SU-DHL-6 (cell line): ENCODE measurements around the gene ARMC9.

Source experiments
- H2AFZ ChIP-seq: fragments of 200-600 bp; sonication (generic); 2 replicates; pipeline ENCODE4 v1.6.1; 2014; ENCODE audit warnings: low read depth, mild to moderate bottlenecking, moderate library complexity, mixed read lengths, antibody characterized with exemption, low read length; ENCODE audit not compliant: severe bottlenecking
- H3F3A ChIP-seq: fragments of 200-600 bp; shearing (Covaris generic); 2 replicates; pipeline ENCODE4 v1.6.0; 2016; ENCODE audit warnings: antibody characterized with exemption, mild to moderate bottlenecking; ENCODE audit not compliant: insufficient read depth
- H3K27ac ChIP-seq: fragments of 200-600 bp; sonication (generic); 2 replicates; pipeline ENCODE4 v1.5.1; 2016; ENCODE audit warnings: low read depth, mild to moderate bottlenecking, low read length, moderate library complexity, mixed read lengths
- H3K27me3 ChIP-seq: fragments of 200-600 bp; sonication (generic), shearing (Covaris generic); 2 replicates; pipeline ENCODE4 v1.6.0; 2014; ENCODE audit warnings: mild to moderate bottlenecking, low read length
- H3K36me3 ChIP-seq: fragments of 200-600 bp; sonication (generic); 2 replicates; pipeline ENCODE4 v1.6.1; 2014; ENCODE audit warnings: mild to moderate bottlenecking, low read length, mixed read lengths
- H3K4me2 ChIP-seq: fragments of 300-600, 200-600 bp; shearing (Covaris generic), sonication (generic); 2 replicates; pipeline ENCODE4 v1.6.0; 2014; ENCODE audit warnings: low read length, low read depth, mild to moderate bottlenecking; ENCODE audit not compliant: poor library complexity, severe bottlenecking
- H3K4me3 ChIP-seq: fragments of 200-600 bp; sonication (generic); 2 replicates; pipeline ENCODE4 v1.5.1; 2014; ENCODE audit warnings: antibody characterized with exemption, low read length, mild to moderate bottlenecking, mixed read lengths; ENCODE audit not compliant: insufficient read depth, poor library complexity, severe bottlenecking
- H3K79me2 ChIP-seq: fragments of 200-600 bp; sonication (generic); 2 replicates; pipeline ENCODE4 v1.6.1; 2014; ENCODE audit warnings: mild to moderate bottlenecking, low read length, moderate library complexity; ENCODE audit not compliant: insufficient read depth
- H3K9ac ChIP-seq: fragments of 200-600 bp; sonication (generic); 2 replicates; pipeline ENCODE4 v1.7.0; 2014; ENCODE audit warnings: mild to moderate bottlenecking, low read length
- H3K9me2 ChIP-seq: fragments of 200-600 bp; sonication (generic); replicated peaks from 2 replicates; pipeline ENCODE4 v1.6.1; 2014; ENCODE audit warnings: low read length; ENCODE audit not compliant: insufficient read depth
- H3K9me3 ChIP-seq: fragments of 200-600 bp; sonication (generic); 2 replicates; pipeline ENCODE4 v1.6.1; 2014; ENCODE audit warnings: low read length, mixed read lengths; ENCODE audit not compliant: insufficient read depth
- H4K20me1 ChIP-seq: fragments of 200-600 bp; sonication (generic); 2 replicates; pipeline ENCODE4 v1.6.1; 2014; ENCODE audit warnings: low read depth, mild to moderate bottlenecking, antibody characterized with exemption, low read length, moderate library complexity, mixed read lengths
- CTCF ChIP-seq: fragments of 200-600 bp; sonication (generic); IDR thresholded peaks from one replicate; pipeline ENCODE4 v1.5.1; 2017; ENCODE audit warnings: antibody characterized with exemption, mild to moderate bottlenecking, low read length, moderate library complexity; ENCODE audit not compliant: insufficient read depth, poor library complexity, severe bottlenecking
- EZH2phosphoT487 ChIP-seq: fragments of 200-600 bp; sonication (generic), shearing (Covaris generic); conservative IDR thresholded peaks from 2 replicates; pipeline ENCODE4 v1.6.1; 2018; ENCODE audit warnings: mild to moderate bottlenecking, antibody characterized with exemption, low read length, moderate library complexity, mixed read lengths

Gene ARMC9

DNA sequence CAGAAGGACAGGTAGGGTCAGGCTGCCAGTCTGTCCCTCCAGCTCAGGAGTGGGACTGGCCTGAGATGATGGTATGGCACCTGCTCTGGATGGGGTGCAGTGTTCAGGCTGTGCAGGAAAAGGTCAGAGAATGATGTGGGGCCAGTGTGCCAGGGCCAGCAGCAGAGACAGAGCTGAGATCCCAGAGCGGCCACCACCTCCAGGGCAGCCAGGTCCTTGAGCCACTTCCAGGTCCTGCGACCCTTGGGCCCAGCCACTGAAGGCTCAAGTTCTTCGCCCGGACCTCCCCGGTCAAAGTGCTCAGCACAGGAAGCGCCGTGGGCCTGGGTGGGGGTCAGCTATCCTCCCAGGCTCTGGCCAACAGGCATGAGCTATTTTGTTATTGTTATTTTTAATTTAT lies 12.1 kb upstream of the ARMC9 start:
- no peak overlapping the region for H3K4me2 ChIP-seq
- TF ChIP-seq CTCF, result no peak
- TF ChIP-seq EZH2phosphoT487, result no peak
- H3K27me3 ChIP-seq, result no peaks in the 10 kb centered on the region
- no peaks in the 10 kb centered on the region for H3K9me3 ChIP-seq
- H3K9me2 ChIP-seq, result no peaks in the 10 kb centered on the region
- no peak overlapping the region for H3K9ac ChIP-seq
- H3K4me3 ChIP-seq, result no peak overlapping the region
- H3K36me3 ChIP-seq, result no peaks in the 10 kb centered on the region
- no peak overlapping the region for H2AFZ ChIP-seq
- H3K79me2 ChIP-seq, result no peaks in the 10 kb centered on the region
- 0 out of 2 replicates have a peak, but pooled peaks cover 9% of the 10 kb centered on the region for H3F3A ChIP-seq
- no peak overlapping the region for H3K27ac ChIP-seq
- no peaks in the 10 kb centered on the region for H4K20me1 ChIP-seq

DNA sequence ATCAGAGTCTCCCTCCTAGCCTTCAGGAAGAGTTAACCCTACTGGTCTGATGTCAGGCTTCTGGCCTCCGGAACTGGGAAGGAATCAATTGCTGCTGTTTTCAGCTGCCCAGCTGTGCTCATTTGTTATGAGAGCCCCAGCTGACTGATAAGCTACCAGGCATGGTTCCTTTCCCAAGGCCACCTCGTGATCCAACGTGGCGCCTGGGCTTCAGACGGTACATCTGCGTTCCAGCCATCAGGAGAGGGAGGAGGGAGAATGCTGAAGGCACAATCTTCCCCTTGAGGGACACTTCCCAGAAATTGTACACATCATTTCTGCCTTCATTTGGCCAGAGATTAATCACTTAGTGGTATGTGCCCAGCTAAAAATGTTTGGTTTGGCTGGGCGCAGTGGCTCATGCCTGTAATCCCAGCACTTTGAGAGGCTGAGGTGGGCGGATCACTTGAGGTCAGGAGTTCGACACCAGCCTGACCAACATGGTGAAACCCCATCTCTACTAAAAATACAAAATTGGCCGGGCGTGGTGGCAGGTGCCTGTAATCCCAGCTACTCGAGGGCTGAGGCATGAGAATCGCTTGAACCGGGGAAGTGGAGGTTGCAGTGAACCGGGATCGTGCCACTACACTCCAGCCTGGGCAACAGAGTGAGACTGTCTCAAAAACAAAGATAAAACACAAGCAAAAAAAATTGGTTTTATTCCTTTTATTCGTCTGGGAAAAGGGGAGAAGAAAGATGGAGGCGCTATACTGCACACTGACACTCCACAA lies 10.5 kb upstream of the ARMC9 start:
- Histone ChIP-seq H3K27ac (no peak overlapping the region), H3K79me2 (no peaks in the 10 kb centered on the region), H3K9me2 (no peaks in the 10 kb centered on the region), H4K20me1 (no peaks in the 10 kb centered on the region), H3K27me3 (no peaks in the 10 kb centered on the region), H3F3A (0 out of 2 replicates have a peak, but pooled peaks cover 1% of the 10 kb centered on the region), H3K36me3 (no peaks in the 10 kb centered on the region), H3K9ac (no peak overlapping the region), H3K9me3 (no peaks in the 10 kb centered on the region), H3K4me3 (no peak overlapping the region), H3K4me2 (no peak overlapping the region), H2AFZ (no peak overlapping the region)
- no peak for TF ChIP-seq EZH2phosphoT487
- TF ChIP-seq CTCF, result no peak

DNA sequence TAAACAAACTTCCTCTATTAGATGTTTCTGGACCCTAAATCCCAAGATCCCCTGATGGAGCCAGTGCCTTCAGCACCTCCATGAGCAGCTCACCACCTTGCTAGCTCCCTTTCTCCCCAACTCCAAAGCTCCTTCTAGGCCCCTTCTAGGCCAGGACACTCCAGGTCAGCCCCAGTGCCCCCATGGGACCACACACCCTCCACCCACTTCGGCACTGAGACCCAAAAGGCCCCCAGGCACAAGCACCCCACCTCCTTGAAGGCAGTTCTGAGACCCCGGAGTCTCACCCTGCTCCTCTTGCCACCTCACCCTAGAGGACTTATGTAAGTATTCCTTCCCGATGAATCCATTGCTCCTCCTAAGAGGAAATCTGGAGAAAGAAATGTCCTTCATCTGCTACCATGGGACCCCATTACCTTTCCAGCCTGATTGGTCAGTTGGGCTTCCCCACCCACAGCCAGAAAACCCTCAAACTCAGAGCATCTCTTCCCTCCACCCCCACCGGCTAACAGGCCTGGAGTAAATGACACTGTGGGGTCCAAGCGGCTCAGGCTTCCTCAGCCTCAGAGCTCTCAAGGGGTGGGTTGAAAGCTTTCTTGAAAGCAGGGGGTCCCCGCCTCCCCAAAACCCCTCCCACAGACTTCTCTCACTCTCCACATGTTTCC lies 9.8 kb upstream of the ARMC9 start:
- TF ChIP-seq CTCF, result no peak
- TF ChIP-seq EZH2phosphoT487, result no peak
- Histone ChIP-seq H3K79me2 (no peaks in the 10 kb centered on the region), H3K36me3 (no peaks in the 10 kb centered on the region), H3F3A (no peaks in the 10 kb centered on the region), H4K20me1 (no peaks in the 10 kb centered on the region), H3K4me3 (no peak overlapping the region), H3K27me3 (no peaks in the 10 kb centered on the region), H3K27ac (no peak overlapping the region), H3K4me2 (no peak overlapping the region), H3K9me3 (no peaks in the 10 kb centered on the region), H3K9me2 (no peaks in the 10 kb centered on the region), H3K9ac (no peak overlapping the region), H2AFZ (no peak overlapping the region)
